ENCODE data around the gene AKAP8.

Gene AKAP8

GRCh38 chr19:15378534-15379082 is 979 bp downstream of the AKAP8 start:
- Histone ChIP-seq H3K4me1 (ENCODE audit: low read length) (peaks cover 21% of the 10 kb centered on the region), H3K36me3 (replicated peaks; ENCODE audit: low read depth, low read length) (peaks cover 22% of the 10 kb centered on the region), H3K4me2 (ENCODE audit: low read length) (peak overlapping the region; percentile 90), H3K9me3 (ENCODE audit: insufficient read depth, low read length) (no peaks in the 10 kb centered on the region), H3K27me3 (ENCODE audit: low read depth, low read length) (no peaks in the 10 kb centered on the region), H3K9ac (ENCODE audit: low read length) (peak overlapping the region; percentile 97), H4K20me1 (ENCODE audit: insufficient read depth, low read length) (peaks cover 35% of the 10 kb centered on the region), H3K4me3 (ENCODE audit: low read length) (peak overlapping the region; percentile 92), H3K79me2 (ENCODE audit: low read length) (peaks cover 65% of the 10 kb centered on the region), H3K27ac (ENCODE audit: low read length) (peak overlapping the region; percentile 83), H2AFZ (ENCODE audit: low read depth, low read length) (no peak overlapping the region; the same call in 1 of the 2 replicates)
- no peak for TF ChIP-seq CTCF (IDR thresholded peaks at IDR 0.05; ENCODE audit: low read depth, low read length)
- no peak for TF ChIP-seq EZH2phosphoT487 (IDR thresholded peaks at IDR 0.05; ENCODE audit: low read depth)

GRCh38 chr19:15374796-15375440 is 4.7 kb downstream of the AKAP8 start:
- TF ChIP-seq EZH2phosphoT487 (IDR thresholded peaks at IDR 0.05; ENCODE audit: low read depth) (no peak), CTCF (IDR thresholded peaks at IDR 0.05; ENCODE audit: low read depth, low read length) (no peak)
- H3K27me3 ChIP-seq (ENCODE audit: low read depth, low read length) = no peaks in the 10 kb centered on the region
- no peak overlapping the region for H3K9ac ChIP-seq (ENCODE audit: low read length)
- H3K4me1 ChIP-seq (ENCODE audit: low read length) = peaks cover 12% of the 10 kb centered on the region
- H3K4me2 ChIP-seq (ENCODE audit: low read length) = no peak overlapping the region
- peaks cover 47% of the 10 kb centered on the region for H4K20me1 ChIP-seq (ENCODE audit: insufficient read depth, low read length)
- H3K79me2 ChIP-seq (ENCODE audit: low read length) = peaks cover 84% of the 10 kb centered on the region
- no peaks in the 10 kb centered on the region for H3K9me3 ChIP-seq (ENCODE audit: insufficient read depth, low read length)
- no peak overlapping the region for H3K27ac ChIP-seq (ENCODE audit: low read length)
- no peak overlapping the region for H3K4me3 ChIP-seq (ENCODE audit: low read length)
- H2AFZ ChIP-seq (ENCODE audit: low read depth, low read length) = no peak overlapping the region
- H3K36me3 ChIP-seq (replicated peaks; ENCODE audit: low read depth, low read length) = peaks cover 47% of the 10 kb centered on the region

- Histone ChIP-seq H3K27me3 (ENCODE audit: low read depth, low read length) (no peaks in the 10 kb centered on the region), H4K20me1 (ENCODE audit: insufficient read depth, low read length) (peaks cover 47% of the 10 kb centered on the region), H3K4me1 (ENCODE audit: low read length) (peaks cover 12% of the 10 kb centered on the region), H3K4me2 (ENCODE audit: low read length) (no peak overlapping the region), H3K79me2 (ENCODE audit: low read length) (peaks cover 81% of the 10 kb centered on the region), H2AFZ (ENCODE audit: low read depth, low read length) (no peak overlapping the region), H3K36me3 (replicated peaks; ENCODE audit: low read depth, low read length) (peaks cover 55% of the 10 kb centered on the region), H3K27ac (ENCODE audit: low read length) (no peak overlapping the region), H3K9me3 (ENCODE audit: insufficient read depth, low read length) (no peaks in the 10 kb centered on the region), H3K9ac (ENCODE audit: low read length) (no peak overlapping the region), H3K4me3 (ENCODE audit: low read length) (no peak overlapping the region)
- TF ChIP-seq CTCF (IDR thresholded peaks at IDR 0.05; ENCODE audit: low read depth, low read length) (no peak), EZH2phosphoT487 (IDR thresholded peaks at IDR 0.05; ENCODE audit: low read depth) (no peak)
These were observed 5.4 kb downstream of the AKAP8 start for GRCh38 chr19:15374105-15374651.

GRCh38 chr19:15373644-15374043 is 5.9 kb downstream of the AKAP8 start:
- Histone ChIP-seq H2AFZ (ENCODE audit: low read depth, low read length) (no peak overlapping the region), H3K27me3 (ENCODE audit: low read depth, low read length) (no peaks in the 10 kb centered on the region), H3K27ac (ENCODE audit: low read length) (no peak overlapping the region), H3K9me3 (ENCODE audit: insufficient read depth, low read length) (no peaks in the 10 kb centered on the region), H3K79me2 (ENCODE audit: low read length) (peaks cover 75% of the 10 kb centered on the region), H4K20me1 (ENCODE audit: insufficient read depth, low read length) (peaks cover 47% of the 10 kb centered on the region), H3K36me3 (replicated peaks; ENCODE audit: low read depth, low read length) (peaks cover 60% of the 10 kb centered on the region), H3K4me2 (ENCODE audit: low read length) (no peak overlapping the region), H3K4me1 (ENCODE audit: low read length) (peaks cover 12% of the 10 kb centered on the region), H3K4me3 (ENCODE audit: low read length) (no peak overlapping the region), H3K9ac (ENCODE audit: low read length) (no peak overlapping the region)
- TF ChIP-seq EZH2phosphoT487 (IDR thresholded peaks at IDR 0.05; ENCODE audit: low read depth) = no peak
- TF ChIP-seq CTCF (IDR thresholded peaks at IDR 0.05; ENCODE audit: low read depth, low read length) = no peak
